Measurements from ENCODE around the gene TBC1D22A. TPM values are rescaled to one million over a fixed set of nuclear protein-coding genes. Genes with fewer than 3 reads are reported as not detected.

TBC1D22A gene
- total RNA-seq, 1 donor from 2014 or later: 24.2 TPM

- H3K27ac Mint-ChIP-seq (ENCODE audit: unreplicated experiment): no peak overlapping the region
Measured at GRCh38 chr22:46849951-46850350, 87.5 kb downstream of the TBC1D22A start.

GRCh38 chr22:46851311-46851710 lies 88.9 kb downstream of the TBC1D22A start:
- no peak overlapping the region for H3K9ac ChIP-seq (ENCODE audit: low read length)
- Mint-ChIP-seq H3K9me3 (ENCODE audit: unreplicated experiment) (no peaks in the 10 kb centered on the region), H3K27me3 (ENCODE audit: low read depth, unreplicated experiment) (no peaks in the 10 kb centered on the region), H3K4me1 (ENCODE audit: low read depth, unreplicated experiment) (peaks cover 22% of the 10 kb centered on the region), H3K4me3 (ENCODE audit: unreplicated experiment) (no peak overlapping the region), H3K36me3 (ENCODE audit: low read depth, unreplicated experiment) (peaks cover 22% of the 10 kb centered on the region), H3K27ac (ENCODE audit: unreplicated experiment) (no peak overlapping the region)
- TF ChIP-seq EZH2 (IDR thresholded peaks at IDR 0.05; ENCODE audit: insufficient read depth, low read length) (no peak), CTCF (IDR thresholded peaks at IDR 0.05; ENCODE audit: insufficient read depth, low read depth, low read length) (no peak)
- H3K9me3 ChIP-seq (ENCODE audit: insufficient read depth, low read depth, low read length): no peaks in the 10 kb centered on the region
- no peak overlapping the region for H3K27ac ChIP-seq (ENCODE audit: low read depth, low read length)
- no peaks in the 10 kb centered on the region for H3K27me3 ChIP-seq (ENCODE audit: insufficient read depth, low read length)
- no peak overlapping the region for H3K4me3 ChIP-seq (ENCODE audit: insufficient read depth, low read depth, low read length)
- no peak overlapping the region for H3K4me2 ChIP-seq (ENCODE audit: low read length)
- FAIRE-seq (no peak), DNase-seq (ENCODE audit: low read depth) (no peak)
- H3K4me1 ChIP-seq (ENCODE audit: insufficient read depth, low read length): peaks cover 8% of the 10 kb centered on the region
- peaks cover 4% of the 10 kb centered on the region for H3K79me2 ChIP-seq (ENCODE audit: insufficient read depth, low read length)
- H4K20me1 ChIP-seq (ENCODE audit: insufficient read depth, low read length): peaks cover 65% of the 10 kb centered on the region
- no peak overlapping the region for H2AFZ ChIP-seq (ENCODE audit: low read depth, low read length)
- H3K36me3 ChIP-seq (ENCODE audit: insufficient read depth, low read length): no peaks in the 10 kb centered on the region

More at GRCh38 chr22:46849951-46850350, 87.5 kb downstream of the TBC1D22A start:
- no peaks in the 10 kb centered on the region for H3K9me3 ChIP-seq (ENCODE audit: insufficient read depth, low read depth, low read length)
- Mint-ChIP-seq H3K4me3 (ENCODE audit: unreplicated experiment) (no peak overlapping the region), H3K36me3 (ENCODE audit: low read depth, unreplicated experiment) (peaks cover 24% of the 10 kb centered on the region), H3K9me3 (ENCODE audit: unreplicated experiment) (no peaks in the 10 kb centered on the region), H3K27me3 (ENCODE audit: low read depth, unreplicated experiment) (no peaks in the 10 kb centered on the region), H3K4me1 (ENCODE audit: low read depth, unreplicated experiment) (peaks cover 26% of the 10 kb centered on the region)
- H2AFZ ChIP-seq (ENCODE audit: low read depth, low read length): no peak overlapping the region
- no peak overlapping the region for H3K4me3 ChIP-seq (ENCODE audit: insufficient read depth, low read depth, low read length)
- TF ChIP-seq EZH2 (IDR thresholded peaks at IDR 0.05; ENCODE audit: insufficient read depth, low read length) (no peak), CTCF (IDR thresholded peaks at IDR 0.05; ENCODE audit: insufficient read depth, low read depth, low read length) (no peak)
- H3K27ac ChIP-seq (ENCODE audit: low read depth, low read length): no peak overlapping the region
- H3K36me3 ChIP-seq (ENCODE audit: insufficient read depth, low read length): no peaks in the 10 kb centered on the region
- peaks cover 62% of the 10 kb centered on the region for H4K20me1 ChIP-seq (ENCODE audit: insufficient read depth, low read length)
- FAIRE-seq (no peak), DNase-seq (ENCODE audit: low read depth) (no peak)
- H3K4me2 ChIP-seq (ENCODE audit: low read length): no peak overlapping the region
- peaks cover 19% of the 10 kb centered on the region for H3K4me1 ChIP-seq (ENCODE audit: insufficient read depth, low read length)
- no peaks in the 10 kb centered on the region for H3K27me3 ChIP-seq (ENCODE audit: insufficient read depth, low read length)
- peaks cover 4% of the 10 kb centered on the region for H3K79me2 ChIP-seq (ENCODE audit: insufficient read depth, low read length)
- H3K9ac ChIP-seq (ENCODE audit: low read length): no peak overlapping the region

- peaks cover 17% of the 10 kb centered on the region for H3K4me1 Mint-ChIP-seq (ENCODE audit: low read depth, unreplicated experiment)
- H3K27me3 Mint-ChIP-seq (ENCODE audit: low read depth, unreplicated experiment): no peaks in the 10 kb centered on the region
- Histone ChIP-seq H3K79me2 (ENCODE audit: insufficient read depth, low read length) (peaks cover 4% of the 10 kb centered on the region), H2AFZ (ENCODE audit: low read depth, low read length) (no peak overlapping the region), H3K9me3 (ENCODE audit: insufficient read depth, low read depth, low read length) (no peaks in the 10 kb centered on the region), H3K9ac (ENCODE audit: low read length) (no peak overlapping the region), H3K4me2 (ENCODE audit: low read length) (no peak overlapping the region), H3K4me3 (ENCODE audit: insufficient read depth, low read depth, low read length) (no peak overlapping the region), H3K27me3 (ENCODE audit: insufficient read depth, low read length) (no peaks in the 10 kb centered on the region), H3K4me1 (ENCODE audit: insufficient read depth, low read length) (peaks cover 6% of the 10 kb centered on the region), H3K27ac (ENCODE audit: low read depth, low read length) (no peak overlapping the region), H4K20me1 (ENCODE audit: insufficient read depth, low read length) (peaks cover 62% of the 10 kb centered on the region), H3K36me3 (ENCODE audit: insufficient read depth, low read length) (no peaks in the 10 kb centered on the region)
- peaks cover 20% of the 10 kb centered on the region for H3K36me3 Mint-ChIP-seq (ENCODE audit: low read depth, unreplicated experiment)
- DNase-seq (ENCODE audit: low read depth) (no peak), FAIRE-seq (no peak)
- H3K27ac Mint-ChIP-seq (ENCODE audit: unreplicated experiment): no peak overlapping the region
- no peaks in the 10 kb centered on the region for H3K9me3 Mint-ChIP-seq (ENCODE audit: unreplicated experiment)
- TF ChIP-seq CTCF (IDR thresholded peaks at IDR 0.05; ENCODE audit: insufficient read depth, low read depth, low read length) (no peak), EZH2 (IDR thresholded peaks at IDR 0.05; ENCODE audit: insufficient read depth, low read length) (no peak)
- no peak overlapping the region for H3K4me3 Mint-ChIP-seq (ENCODE audit: unreplicated experiment)
Measured at GRCh38 chr22:46851941-46852340, 89.5 kb downstream of the TBC1D22A start.

Measured in astrocyte (in vitro differentiated cells and primary cell).